AG09319 (cell line): ENCODE results near the gene VPS13D.
"Not testable (repeated sequence)": the region's sequence is repeated elsewhere in the genome, so short reads cannot be mapped to it uniquely, and the experiment has no call there.

Experiments
- DNase-seq: peaks from one replicate; pipeline ENCODE4 v3.0.0-alpha.2; 2010; ENCODE audit warnings: low read depth; ENCODE audit errors: extremely low read depth
- CTCF ChIP-seq: IDR thresholded peaks from 2 replicates; pipeline ENCODE4 v1.5.1; 2011; ENCODE audit warnings: low read depth, mild to moderate bottlenecking, inconsistent platforms, low read length, moderate library complexity

The VPS13D gene

GRCh38 chr1:12309783-12310742 is 80.2 kb downstream of the VPS13D start:
- DNase-seq = no peak
- no peak for TF ChIP-seq CTCF

- TF ChIP-seq CTCF = peak; percentile 44
- no peak for DNase-seq
These were observed 84.6 kb downstream of the VPS13D start for GRCh38 chr1:12314333-12314903.

GRCh38 chr1:12315146-12315545 is 85.3 kb downstream of the VPS13D start:
- no peak for TF ChIP-seq CTCF
- DNase-seq = peak; percentile 49

GRCh38 chr1:12316331-12316730 is 86.5 kb downstream of the VPS13D start:
- DNase-seq = no peak
- no peak for TF ChIP-seq CTCF

GRCh38 chr1:12320486-12320885 is 90.7 kb downstream of the VPS13D start:
- no peak for DNase-seq
- no peak for TF ChIP-seq CTCF

GRCh38 chr1:12324423-12324822 is 94.6 kb downstream of the VPS13D start:
- no peak for TF ChIP-seq CTCF
- no peak for DNase-seq

GRCh38 chr1:12324973-12325372 is 95.1 kb downstream of the VPS13D start:
- DNase-seq = not testable (repeated sequence)
